Neuronal stem cell (in vitro differentiated cells): Measurements from ENCODE around the gene MSX2.

Experiments
- DNase-seq: peaks from one replicate; pipeline ENCODE4 v3.0.0-alpha.2; 2013; ENCODE audit warnings: low spot score
- H2AFZ ChIP-seq: one replicate; pipeline ENCODE4 v1.6.1; 2013; ENCODE audit warnings: mild to moderate bottlenecking, low read length, inconsistent platforms
- H2AK5ac ChIP-seq: 2 replicates; pipeline ENCODE4 v1.6.1; 2013; ENCODE audit warnings: low read depth, mild to moderate bottlenecking, inconsistent platforms, low read length, moderate library complexity, mixed read lengths
- H2BK120ac ChIP-seq: 2 replicates; pipeline ENCODE4 v1.6.1; 2013; ENCODE audit warnings: low read depth, mild to moderate bottlenecking, inconsistent platforms, low read length, moderate library complexity, mixed read lengths
- H2BK12ac ChIP-seq: one replicate; pipeline ENCODE4 v1.6.1; 2013; ENCODE audit warnings: low read length, inconsistent platforms
- H2BK15ac ChIP-seq: 2 replicates; pipeline ENCODE4 v1.6.1; 2013; ENCODE audit warnings: mild to moderate bottlenecking, low read length, inconsistent platforms, mixed read lengths
- H2BK5ac ChIP-seq: one replicate; pipeline ENCODE4 v1.6.1; 2013; ENCODE audit warnings: inconsistent platforms, mild to moderate bottlenecking, low read length, moderate library complexity
- H3K14ac ChIP-seq: one replicate; pipeline ENCODE4 v1.6.1; 2013; ENCODE audit warnings: low read length, inconsistent platforms
- H3K18ac ChIP-seq: 2 replicates; pipeline ENCODE4 v1.6.1; 2013; ENCODE audit warnings: low read length, inconsistent platforms
- H3K23ac ChIP-seq: 2 replicates; pipeline ENCODE4 v1.6.1; 2013; ENCODE audit warnings: low read depth, mild to moderate bottlenecking, mixed read lengths, low read length, inconsistent platforms; ENCODE audit not compliant: poor library complexity
- H3K27ac ChIP-seq: replicated peaks from 3 replicates; pipeline ENCODE4 v1.5.1; 2013; ENCODE audit warnings: low read length, inconsistent platforms
- H3K27me3 ChIP-seq, 3 experiments: 2 replicates each; pipeline ENCODE4 v1.6.1; 2013; ENCODE audit warnings: low read length in 3 of 3, mild to moderate bottlenecking in 2 of 3, inconsistent platforms in 1 of 3, low read depth in 1 of 3, mixed read lengths in 1 of 3, moderate library complexity in 1 of 3; ENCODE audit not compliant: control insufficient read depth in 3 of 3, insufficient read depth in 3 of 3
- H3K36me3 ChIP-seq, 2 donors: replicated peaks in 1 of 2; 2 replicates each; pipeline ENCODE4 v1.6.1; 2013; ENCODE audit warnings: low read length in 2 of 2; ENCODE audit not compliant: control insufficient read depth in 2 of 2, insufficient read depth in 2 of 2
- H3K4ac ChIP-seq: 2 replicates; pipeline ENCODE4 v1.6.1; 2013; ENCODE audit warnings: inconsistent platforms, mild to moderate bottlenecking, low read length, moderate library complexity
- H3K4me1 ChIP-seq, 2 donors: 1 replicate in 1 of 2; 2 replicates in 1 of 2; pipeline ENCODE4 v1.6.1; 2013; ENCODE audit warnings: low read length in 2 of 2, low read depth in 1 of 2; ENCODE audit not compliant: control insufficient read depth in 2 of 2, insufficient read depth in 1 of 2
- H3K4me2 ChIP-seq: one replicate; pipeline ENCODE4 v1.6.1; 2013; ENCODE audit warnings: mild to moderate bottlenecking, low read length, inconsistent platforms; ENCODE audit not compliant: insufficient read depth, poor library complexity, severe bottlenecking
- H3K4me3 ChIP-seq, 2 donors: 2 replicates each; pipeline ENCODE4 v1.5.1; 2013; ENCODE audit warnings: low read length in 2 of 2, mild to moderate bottlenecking in 2 of 2, inconsistent platforms in 1 of 2, moderate library complexity in 1 of 2
- H3K79me1 ChIP-seq: one replicate; pipeline ENCODE4 v1.6.1; 2013; ENCODE audit warnings: low read depth, mild to moderate bottlenecking, inconsistent platforms, low read length, moderate library complexity
- H3K9ac ChIP-seq: one replicate; pipeline ENCODE4 v1.6.1; 2013; ENCODE audit warnings: mild to moderate bottlenecking, low read depth, low read length, inconsistent platforms; ENCODE audit not compliant: poor library complexity
- H3K9me3 ChIP-seq, 2 donors: replicated peaks in 1 of 2; 2 replicates each; pipeline versions ENCODE3 to v1.6.1; 2013; ENCODE audit warnings: low read length in 2 of 2, mild to moderate bottlenecking in 2 of 2, inconsistent platforms in 1 of 2, low read depth in 1 of 2, mixed read lengths in 1 of 2, moderate library complexity in 1 of 2; ENCODE audit not compliant: control insufficient read depth in 2 of 2, insufficient read depth in 1 of 2
- H4K8ac ChIP-seq: one replicate; pipeline ENCODE4 v1.6.1; 2013; ENCODE audit warnings: low read depth, mild to moderate bottlenecking, inconsistent platforms, low read length, moderate library complexity
- H4K91ac ChIP-seq: one replicate; pipeline ENCODE4 v1.6.1; 2013; ENCODE audit warnings: low read length, low read depth, mild to moderate bottlenecking, inconsistent platforms; ENCODE audit not compliant: poor library complexity
- WGBS, 2 donors: extraction: QIAGEN DNeasy Blood & Tissue Kit; methylation state at CpG; one replicate each; pipeline ENCODE4 v1.1.7; 2013; ENCODE audit warnings: missing lambda C conversion rate in 2 of 2, mixed read lengths in 1 of 2; ENCODE audit not compliant: insufficient read length in 2 of 2, insufficient replicate concordance in 1 of 2; ENCODE audit errors: extremely low coverage in 2 of 2; 5-methylcytosine and 5-hydroxymethylcytosine counted together

Gene MSX2

DNA sequence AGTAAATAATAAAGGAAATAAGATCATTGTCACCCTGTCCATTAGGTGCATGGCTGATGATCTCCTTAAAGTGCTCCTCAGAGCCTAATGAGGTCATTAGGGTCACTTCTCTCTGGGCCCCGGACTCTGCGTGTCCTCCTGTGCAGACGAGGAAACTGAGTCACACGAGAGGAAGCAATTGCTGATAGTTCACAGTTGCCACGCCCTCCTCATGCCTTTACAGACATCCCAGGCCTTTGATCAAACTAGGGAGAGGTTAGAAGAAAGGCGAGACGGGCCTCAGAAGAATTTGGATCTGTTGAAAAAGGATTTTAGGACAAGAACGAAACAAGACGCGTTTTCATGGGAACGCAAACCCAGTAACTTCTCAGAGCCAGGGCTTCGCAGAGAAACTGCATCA lies 32.0 kb upstream of the MSX2 start:
- peaks cover 0 to 53% (median 28%) of the 10 kb centered on the region in 3 experiments for H3K27me3 ChIP-seq

DNA sequence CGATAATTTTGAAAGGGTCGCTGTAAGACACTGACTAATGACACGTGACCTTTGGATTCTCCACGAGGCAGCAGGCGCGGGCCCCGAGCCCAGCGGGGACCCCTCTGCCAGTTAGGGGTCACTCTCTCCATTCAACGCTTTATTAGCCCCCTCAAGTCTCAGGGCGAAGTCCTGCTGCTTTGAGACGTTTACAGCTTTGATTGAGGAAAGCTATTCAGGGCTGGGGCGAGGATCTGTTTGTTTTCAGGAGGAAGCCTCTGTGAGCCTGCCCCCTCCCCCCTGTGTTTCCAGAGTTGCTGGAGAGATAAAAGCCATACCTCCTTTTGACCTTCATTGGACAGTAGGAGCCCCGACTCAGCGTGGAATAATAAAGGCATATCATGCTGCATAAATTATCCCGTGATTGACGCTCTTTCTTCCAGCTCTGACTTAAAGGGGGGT lies 31.4 kb upstream of the MSX2 start:
- no peak overlapping the region for H3K9ac ChIP-seq
- no CpG with 5 or more reads among the region's 16 CpGs for WGBS, 2 donors
- peak overlapping the region; percentile 66 for H3K4me2 ChIP-seq
- H2BK5ac ChIP-seq, result no peak overlapping the region
- no peak overlapping the region for H2BK120ac ChIP-seq
- H2AK5ac ChIP-seq, result no peak overlapping the region
- no peak overlapping the region for H4K8ac ChIP-seq
- no peak overlapping the region for H3K4ac ChIP-seq
- DNase-seq, result peak; percentile 67
- no peaks in the 10 kb centered on the region for H3K36me3 ChIP-seq
- H3K14ac ChIP-seq, result no peak overlapping the region
- no peaks in the 10 kb centered on the region for H3K9me3 ChIP-seq
- H4K91ac ChIP-seq, result no peak overlapping the region
- H3K4me1 ChIP-seq, result peaks cover 8 to 15% of the 10 kb centered on the region in 2 donors
- no peak overlapping the region for H3K23ac ChIP-seq
- H2AFZ ChIP-seq, result peak overlapping the region; percentile 65
- H3K4me3 ChIP-seq, result no peak overlapping the region
- H3K27ac ChIP-seq, result peak overlapping the region; percentile 35
- H2BK15ac ChIP-seq, result no peak overlapping the region
- peaks cover 0 to 47% (median 24%) of the 10 kb centered on the region in 3 experiments for H3K27me3 ChIP-seq
- no peaks in the 10 kb centered on the region for H3K79me1 ChIP-seq
- no peak overlapping the region for H2BK12ac ChIP-seq
- peak overlapping the region; percentile 33 for H3K18ac ChIP-seq

More for the DNA sequence above, 32.0 kb upstream of the MSX2 start:
- Histone ChIP-seq H3K4me1 (peaks cover 8 to 15% of the 10 kb centered on the region in 2 donors), H3K4ac (no peak overlapping the region), H3K23ac (no peak overlapping the region), H3K14ac (no peak overlapping the region), H3K9me3 (no peaks in the 10 kb centered on the region), H3K9ac (no peak overlapping the region), H4K91ac (no peak overlapping the region), H2BK15ac (no peak overlapping the region), H3K27ac (peak overlapping the region; percentile 35), H3K18ac (no peak overlapping the region), H2AK5ac (no peak overlapping the region), H4K8ac (no peak overlapping the region), H2BK12ac (no peak overlapping the region), H3K4me2 (no peak overlapping the region), H3K4me3 (no peak overlapping the region), H2BK120ac (no peak overlapping the region), H3K79me1 (no peaks in the 10 kb centered on the region), H2AFZ (peak overlapping the region; percentile 65), H2BK5ac (no peak overlapping the region), H3K36me3 (no peaks in the 10 kb centered on the region)
- DNase-seq, result no peak
- no CpG with 5 or more reads among the region's 12 CpGs for WGBS, 2 donors

DNA sequence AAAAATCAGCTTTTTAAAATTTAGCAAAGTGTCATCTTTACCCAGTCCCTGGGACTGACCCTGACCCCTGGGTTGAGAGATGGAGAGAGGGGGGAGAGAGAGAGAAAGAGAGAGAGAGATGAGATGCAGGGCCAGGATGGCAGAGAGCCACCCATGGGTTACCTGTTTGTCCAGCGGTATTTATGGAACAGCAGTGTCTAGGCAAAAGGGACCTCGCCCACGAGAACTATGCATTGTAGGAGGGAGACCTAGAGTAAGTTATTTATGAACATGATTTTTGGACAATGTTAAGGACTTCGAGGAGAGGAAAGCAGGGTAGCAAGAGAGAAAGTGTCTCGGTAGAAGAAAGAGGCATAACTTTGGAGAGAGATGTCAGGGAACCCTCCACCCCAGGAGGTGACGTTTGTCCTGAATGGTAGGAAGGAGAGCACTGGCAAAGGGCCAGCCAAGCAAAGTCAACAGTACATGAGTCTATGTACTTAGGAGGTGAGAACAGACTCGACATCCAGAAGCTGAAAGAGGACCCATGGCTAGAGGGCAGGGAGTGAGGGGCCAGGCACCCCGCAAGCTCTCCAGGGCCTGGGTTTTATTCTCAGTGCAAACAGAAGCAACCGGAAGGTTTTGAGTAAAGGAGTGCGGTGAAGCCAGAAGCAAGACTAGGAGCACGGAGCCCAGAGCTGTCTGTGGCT lies 30.5 kb upstream of the MSX2 start:
- Histone ChIP-seq H2BK120ac (no peak overlapping the region), H4K8ac (no peak overlapping the region), H3K79me1 (no peaks in the 10 kb centered on the region), H3K18ac (no peak overlapping the region), H3K4me1 (peaks cover 8 to 15% of the 10 kb centered on the region in 2 donors), H3K9ac (no peak overlapping the region), H3K27ac (no peak overlapping the region), H3K36me3 (no peaks in the 10 kb centered on the region), H2BK5ac (no peak overlapping the region), H2BK12ac (no peak overlapping the region), H3K4me3 (no peak overlapping the region), H3K9me3 (no peaks in the 10 kb centered on the region), H2AK5ac (no peak overlapping the region), H2AFZ (no peak overlapping the region), H3K4me2 (no peak overlapping the region), H2BK15ac (no peak overlapping the region), H3K4ac (no peak overlapping the region), H3K14ac (peak overlapping the region; percentile 57), H3K23ac (no peak overlapping the region), H3K27me3 (peaks cover 0 to 38% (median 16%) of the 10 kb centered on the region in 3 experiments), H4K91ac (no peak overlapping the region)
- no CpG with 5 or more reads among the region's 11 CpGs for WGBS, 2 donors
- DNase-seq, result no peak

DNA sequence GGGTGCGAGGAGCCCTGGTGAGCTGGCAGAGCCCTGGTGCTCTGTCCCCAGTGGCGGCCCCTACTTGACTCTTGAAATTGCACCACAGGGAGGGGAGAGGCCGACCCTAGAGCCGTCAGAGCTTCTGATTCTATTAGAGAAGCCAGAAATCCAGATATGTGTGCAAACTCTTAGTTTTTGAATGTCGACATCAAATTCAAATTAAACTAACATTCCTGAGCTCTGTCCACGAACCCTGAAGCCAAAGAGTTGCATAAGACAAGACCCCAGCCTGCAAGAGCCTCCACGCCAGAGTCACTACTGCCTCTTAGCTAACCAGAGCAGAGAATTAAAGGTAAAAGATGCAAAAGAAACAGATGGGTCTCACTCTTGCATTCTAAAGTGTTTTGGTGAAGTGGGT lies 29.8 kb upstream of the MSX2 start:
- H3K27ac ChIP-seq, result no peak overlapping the region
- WGBS, 2 donors, result no CpG with 5 or more reads among the region's 7 CpGs
- H3K18ac ChIP-seq, result no peak overlapping the region
- H3K4me2 ChIP-seq, result no peak overlapping the region
- H3K27me3 ChIP-seq, result peaks cover 0 to 31% (median 12%) of the 10 kb centered on the region in 3 experiments
- no peaks in the 10 kb centered on the region for H3K79me1 ChIP-seq
- H3K4ac ChIP-seq, result no peak overlapping the region
- H2BK120ac ChIP-seq, result no peak overlapping the region
- no peaks in the 10 kb centered on the region for H3K9me3 ChIP-seq
- no peak overlapping the region for H2BK15ac ChIP-seq
- H3K9ac ChIP-seq, result no peak overlapping the region
- H4K8ac ChIP-seq, result no peak overlapping the region
- no peak overlapping the region for H2BK5ac ChIP-seq
- no peak for DNase-seq
- no peak overlapping the region for H2AK5ac ChIP-seq
- peaks cover 8 to 15% of the 10 kb centered on the region in 2 donors for H3K4me1 ChIP-seq
- no peak overlapping the region for H2BK12ac ChIP-seq
- no peak overlapping the region for H2AFZ ChIP-seq
- no peaks in the 10 kb centered on the region for H3K36me3 ChIP-seq
- H3K23ac ChIP-seq, result no peak overlapping the region
- H3K4me3 ChIP-seq, result no peak overlapping the region
- no peak overlapping the region for H3K14ac ChIP-seq
- no peak overlapping the region for H4K91ac ChIP-seq
